K562 (cell line): ENCODE measurements around the gene NFATC1.

Source experiments
- CBX1 ChIP-seq: sonication (generic); IDR thresholded peaks from 2 replicates; pipeline ENCODE4 v1.6.1; 2016; ENCODE audit warnings: antibody characterized with exemption, low read depth, mild to moderate bottlenecking
- CSDE1 ChIP-seq, 2 experiments: fragments of 450-650 bp; IDR thresholded peaks; 2 replicates each; pipeline ENCODE4 v1.6.1; 2016; ENCODE audit warnings: mild to moderate bottlenecking in 1 of 2
- ETS2 ChIP-seq: IDR thresholded peaks from 2 replicates; pipeline ENCODE4 v1.6.1; 2016; ENCODE audit warnings: borderline replicate concordance, missing genetic modification characterization, mild to moderate bottlenecking, moderate library complexity, missing compliant biosample characterization; ENCODE audit not compliant: poor library complexity, severe bottlenecking
- FOXA1 ChIP-seq: fragments of 450-650 bp; IDR thresholded peaks from 2 replicates; pipeline ENCODE4 v1.6.1; 2016; ENCODE audit warnings: mild to moderate bottlenecking, borderline replicate concordance
- TBL1XR1 ChIP-seq, 2 experiments: IDR thresholded peaks; 2 replicates each; pipeline ENCODE4 v1.6.1; 2012; ENCODE audit warnings: improper control_type of control experiment in 2 of 2, low read length in 2 of 2, mild to moderate bottlenecking in 1 of 2
- TCF7L2 ChIP-seq: fragments of 150-350 bp; IDR thresholded peaks from 2 replicates; pipeline ENCODE4 v1.6.1; 2016; ENCODE audit warnings: low read depth, mild to moderate bottlenecking, low read length, moderate library complexity

DNA sequence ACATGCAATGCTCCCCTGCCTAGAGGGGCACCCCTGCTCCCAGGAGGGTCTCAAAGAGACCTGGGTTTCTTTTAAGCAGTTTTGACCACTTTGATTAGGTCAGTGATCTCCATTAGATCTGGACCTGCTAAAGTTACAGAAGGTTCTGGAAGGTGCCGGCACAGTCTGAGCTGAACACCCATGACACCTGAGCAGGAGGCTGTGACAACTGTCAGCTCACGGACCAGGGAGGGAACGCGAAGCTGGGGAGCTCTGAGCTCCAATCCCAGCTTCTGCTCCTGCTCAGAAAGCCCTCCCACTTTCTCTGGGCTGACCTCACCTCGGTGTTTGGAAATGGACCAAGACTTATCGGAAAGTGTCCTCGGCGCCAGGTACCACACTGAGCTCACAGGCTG is 113.8 kb downstream of the NFATC1 start:
- TF ChIP-seq FOXA1 (no peak), ETS2 (tag) (no peak), CSDE1 (IDR thresholded peaks at IDR 0.05) (no peak), TBL1XR1 (IDR thresholded peaks at IDR 0.05; ENCODE audit: low read length in 2 of 2) (no peak), TCF7L2 (no peak), CBX1 (no peak)
